HEK293 (cell line): Measurements from ENCODE around the gene JAK3.

Experiments used
- GLI4 ChIP-seq: fragments of 450-650 bp; formaldehyde crosslinking; IDR thresholded peaks from 2 replicates; pipeline ENCODE4 v1.5.1; 2016; ENCODE audit warnings: missing biosample characterization, missing genetic modification characterization
- YY1 ChIP-seq: fragments of 450-650 bp; formaldehyde crosslinking; IDR thresholded peaks from 2 replicates; pipeline ENCODE4 v1.5.1; 2018; ENCODE audit warnings: missing biosample characterization, missing genetic modification characterization
- ZNF214 ChIP-seq: fragments of 450-650 bp; formaldehyde crosslinking; IDR thresholded peaks from 2 replicates; pipeline ENCODE4 v1.5.1; 2017; ENCODE audit warnings: missing biosample characterization, mild to moderate bottlenecking, missing genetic modification characterization, borderline replicate concordance
- ZNF354C ChIP-seq: fragments of 450-650 bp; formaldehyde crosslinking; IDR thresholded peaks from 2 replicates; pipeline ENCODE4 v1.5.1; 2016; ENCODE audit warnings: missing biosample characterization, missing genetic modification characterization, low read depth, borderline replicate concordance
- ZNF416 ChIP-seq: fragments of 450-650 bp; formaldehyde crosslinking; IDR thresholded peaks from 2 replicates; pipeline ENCODE4 v1.5.1; 2016; ENCODE audit warnings: missing biosample characterization, missing genetic modification characterization
- ZNF473 ChIP-seq: fragments of 450-650 bp; formaldehyde crosslinking; IDR thresholded peaks from 2 replicates; pipeline ENCODE4 v1.5.1; 2017; ENCODE audit warnings: missing biosample characterization, missing genetic modification characterization
- ZNF549 ChIP-seq: fragments of 450-650 bp; IDR thresholded peaks from 2 replicates; pipeline ENCODE4 v1.5.1; 2018; ENCODE audit warnings: missing biosample characterization, missing genetic modification characterization, mild to moderate bottlenecking, inconsistent platforms, moderate library complexity
- TF ChIP-seq, protein P1 (sequence below): fragments of 450-650 bp; formaldehyde crosslinking; IDR thresholded peaks from 2 replicates; pipeline ENCODE4 v1.5.1; 2016; ENCODE audit warnings: missing biosample characterization, missing genetic modification characterization, low read depth
- TF ChIP-seq, protein P2 (sequence below): fragments of 450-650 bp; IDR thresholded peaks from 2 replicates; pipeline ENCODE4 v1.5.1; 2018; ENCODE audit warnings: missing biosample characterization, missing genetic modification characterization
- TF ChIP-seq, protein P3 (sequence below): fragments of 450-650 bp; formaldehyde crosslinking; IDR thresholded peaks from 2 replicates; pipeline ENCODE4 v1.5.1; 2016; ENCODE audit warnings: missing biosample characterization, missing genetic modification characterization

DNA sequence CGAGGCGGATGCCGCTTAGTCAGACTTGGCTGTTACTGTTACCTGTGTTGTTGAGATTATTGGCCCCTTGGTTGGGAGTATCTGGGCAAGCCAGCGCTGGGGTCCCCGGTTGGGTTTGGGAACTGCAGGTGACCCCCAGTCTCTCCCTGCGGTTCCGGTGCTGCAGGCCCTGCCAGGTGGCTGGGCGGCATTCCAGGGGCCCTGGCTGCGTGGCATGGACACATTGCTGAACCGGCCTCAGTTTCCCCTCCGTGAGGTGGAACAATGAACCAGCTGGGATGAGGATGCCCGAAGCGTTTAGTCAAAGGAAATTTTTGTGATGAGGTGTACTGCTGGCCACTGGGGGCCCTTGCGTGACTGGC, 52.3 kb downstream of the JAK3 start:
- TF ChIP-seq, protein P1, sequence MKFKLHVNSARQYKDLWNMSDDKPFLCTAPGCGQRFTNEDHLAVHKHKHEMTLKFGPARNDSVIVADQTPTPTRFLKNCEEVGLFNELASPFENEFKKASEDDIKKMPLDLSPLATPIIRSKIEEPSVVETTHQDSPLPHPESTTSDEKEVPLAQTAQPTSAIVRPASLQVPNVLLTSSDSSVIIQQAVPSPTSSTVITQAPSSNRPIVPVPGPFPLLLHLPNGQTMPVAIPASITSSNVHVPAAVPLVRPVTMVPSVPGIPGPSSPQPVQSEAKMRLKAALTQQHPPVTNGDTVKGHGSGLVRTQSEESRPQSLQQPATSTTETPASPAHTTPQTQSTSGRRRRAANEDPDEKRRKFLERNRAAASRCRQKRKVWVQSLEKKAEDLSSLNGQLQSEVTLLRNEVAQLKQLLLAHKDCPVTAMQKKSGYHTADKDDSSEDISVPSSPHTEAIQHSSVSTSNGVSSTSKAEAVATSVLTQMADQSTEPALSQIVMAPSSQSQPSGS: no peak
- TF ChIP-seq ZNF214 (tag by site-specific recombination) (no peak), GLI4 (tag by site-specific recombination) (no peak), ZNF354C (no peak), ZNF416 (tag by site-specific recombination) (no peak), ZNF549 (tag by site-specific recombination) (no peak), YY1 (tag by site-specific recombination) (no peak), ZNF473 (tag by site-specific recombination) (no peak)
- TF ChIP-seq, protein P2, sequence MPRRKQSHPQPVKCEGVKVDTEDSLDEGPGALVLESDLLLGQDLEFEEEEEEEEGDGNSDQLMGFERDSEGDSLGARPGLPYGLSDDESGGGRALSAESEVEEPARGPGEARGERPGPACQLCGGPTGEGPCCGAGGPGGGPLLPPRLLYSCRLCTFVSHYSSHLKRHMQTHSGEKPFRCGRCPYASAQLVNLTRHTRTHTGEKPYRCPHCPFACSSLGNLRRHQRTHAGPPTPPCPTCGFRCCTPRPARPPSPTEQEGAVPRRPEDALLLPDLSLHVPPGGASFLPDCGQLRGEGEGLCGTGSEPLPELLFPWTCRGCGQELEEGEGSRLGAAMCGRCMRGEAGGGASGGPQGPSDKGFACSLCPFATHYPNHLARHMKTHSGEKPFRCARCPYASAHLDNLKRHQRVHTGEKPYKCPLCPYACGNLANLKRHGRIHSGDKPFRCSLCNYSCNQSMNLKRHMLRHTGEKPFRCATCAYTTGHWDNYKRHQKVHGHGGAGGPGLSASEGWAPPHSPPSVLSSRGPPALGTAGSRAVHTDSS: no peak
- TF ChIP-seq, protein P3, sequence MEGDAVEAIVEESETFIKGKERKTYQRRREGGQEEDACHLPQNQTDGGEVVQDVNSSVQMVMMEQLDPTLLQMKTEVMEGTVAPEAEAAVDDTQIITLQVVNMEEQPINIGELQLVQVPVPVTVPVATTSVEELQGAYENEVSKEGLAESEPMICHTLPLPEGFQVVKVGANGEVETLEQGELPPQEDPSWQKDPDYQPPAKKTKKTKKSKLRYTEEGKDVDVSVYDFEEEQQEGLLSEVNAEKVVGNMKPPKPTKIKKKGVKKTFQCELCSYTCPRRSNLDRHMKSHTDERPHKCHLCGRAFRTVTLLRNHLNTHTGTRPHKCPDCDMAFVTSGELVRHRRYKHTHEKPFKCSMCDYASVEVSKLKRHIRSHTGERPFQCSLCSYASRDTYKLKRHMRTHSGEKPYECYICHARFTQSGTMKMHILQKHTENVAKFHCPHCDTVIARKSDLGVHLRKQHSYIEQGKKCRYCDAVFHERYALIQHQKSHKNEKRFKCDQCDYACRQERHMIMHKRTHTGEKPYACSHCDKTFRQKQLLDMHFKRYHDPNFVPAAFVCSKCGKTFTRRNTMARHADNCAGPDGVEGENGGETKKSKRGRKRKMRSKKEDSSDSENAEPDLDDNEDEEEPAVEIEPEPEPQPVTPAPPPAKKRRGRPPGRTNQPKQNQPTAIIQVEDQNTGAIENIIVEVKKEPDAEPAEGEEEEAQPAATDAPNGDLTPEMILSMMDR (tag by site-specific recombination): no peak
